Uterus (tissue), 2 donors: ENCODE results near the gene SRRM5.

Experiments used
- CTCF ChIP-seq, 4 experiments: fragments of 200-600 bp in 2 of 4; fragments of 450-650 bp in 2 of 4; sonication (generic) in 2 of 4; IDR thresholded peaks; one replicate each; pipeline ENCODE4 v1.5.1; 2016 to 2019; ENCODE audit warnings: antibody characterized with exemption in 4 of 4, mild to moderate bottlenecking in 2 of 4, moderate library complexity in 1 of 4
- POLR2A ChIP-seq, 2 donors: fragments of 450-650 bp; IDR thresholded peaks; one replicate each; pipeline ENCODE4 v1.6.1; 2016; ENCODE audit warnings: antibody characterized with exemption in 2 of 2, mild to moderate bottlenecking in 1 of 2, moderate library complexity in 1 of 2

GRCh38 chr19:43662487-43662886, 50.6 kb downstream of the SRRM5 start:
- no peak for TF ChIP-seq CTCF (IDR thresholded peaks at IDR 0.05)
- TF ChIP-seq POLR2A (IDR thresholded peaks at IDR 0.05), result no peak
